Measurements from ENCODE around the gene CACHD1.

The CACHD1 gene

GRCh38 chr1:64575881-64576676 lies 106.2 kb downstream of the CACHD1 start:
- no peak overlapping the region for H3K4me3 ChIP-seq (ENCODE audit: low read depth, low read length)
- no peak for TF ChIP-seq CTCF (IDR thresholded peaks at IDR 0.05; ENCODE audit: insufficient read depth, low read length, missing control alignments)
- CTCF ChIA-PET, result interaction anchor here (1.0 kb wide), 1 partner anchor 100 kb away, joined by 3 read pairs; no protein-coding TSS in a partner anchor
- no peak for DNase-seq (ENCODE audit: low read depth, low spot score)
- POLR2A ChIA-PET, result no interaction called here

- POLR2A ChIA-PET, result no interaction called here
- TF ChIP-seq CTCF (IDR thresholded peaks at IDR 0.05; ENCODE audit: insufficient read depth, low read length, missing control alignments), result no peak
- CTCF ChIA-PET, result interaction anchor here (1.9 kb wide), 1 partner anchor 11 kb away, joined by 6 read pairs; no protein-coding TSS in a partner anchor
- no peak for DNase-seq (ENCODE audit: low read depth, low spot score)
- H3K4me3 ChIP-seq (ENCODE audit: low read depth, low read length), result no peak overlapping the region
Observed at GRCh38 chr1:64578270-64578973, 108.5 kb downstream of the CACHD1 start.

GRCh38 chr1:64579767-64580166 lies 109.8 kb downstream of the CACHD1 start:
- ChIA-PET CTCF (interaction anchor here (1.9 kb wide), 1 partner anchor 10 kb away, joined by 6 read pairs; no protein-coding TSS in a partner anchor), POLR2A (no interaction called here)
- H3K4me3 ChIP-seq (ENCODE audit: low read depth, low read length), result no peak overlapping the region
- no peak for DNase-seq (ENCODE audit: low read depth, low spot score)
- no peak for TF ChIP-seq CTCF (IDR thresholded peaks at IDR 0.05; ENCODE audit: insufficient read depth, low read length, missing control alignments)

GRCh38 chr1:64581135-64581842 lies 111.4 kb downstream of the CACHD1 start:
- ChIA-PET POLR2A (no interaction called here), CTCF (no interaction called here)
- DNase-seq (ENCODE audit: low read depth, low spot score), result no peak
- H3K4me3 ChIP-seq (ENCODE audit: low read depth, low read length), result no peak overlapping the region
- TF ChIP-seq CTCF (IDR thresholded peaks at IDR 0.05; ENCODE audit: insufficient read depth, low read length, missing control alignments), result no peak

- no peak for DNase-seq (ENCODE audit: low read depth, low spot score)
- POLR2A ChIA-PET, result no interaction called here
- CTCF ChIA-PET, result no interaction called here
- TF ChIP-seq CTCF (IDR thresholded peaks at IDR 0.05; ENCODE audit: insufficient read depth, low read length, missing control alignments), result no peak
- no peak overlapping the region for H3K4me3 ChIP-seq (ENCODE audit: low read depth, low read length)
Observed at GRCh38 chr1:64581843-64582185, 111.9 kb downstream of the CACHD1 start.

- TF ChIP-seq CTCF (IDR thresholded peaks at IDR 0.05; ENCODE audit: insufficient read depth, low read length, missing control alignments), result peak; percentile 26
- POLR2A ChIA-PET, result no interaction called here
- no peak for DNase-seq (ENCODE audit: low read depth, low spot score)
- CTCF ChIA-PET, result interaction anchor here (2.0 kb wide), 1 partner anchor 10 kb away, joined by 11 read pairs; no protein-coding TSS in a partner anchor
- H3K4me3 ChIP-seq (ENCODE audit: low read depth, low read length), result no peak overlapping the region
Observed at GRCh38 chr1:64584479-64584878, 114.5 kb downstream of the CACHD1 start.

Data from AG04449 (cell line).